ENCODE measurements around the gene EEPD1. TPM values are rescaled to one million over a fixed set of nuclear protein-coding genes. Genes with fewer than 3 reads are reported as not detected.

EEPD1 gene
- total RNA-seq, 1 experiment from 2014 or later, result 7.8 TPM

GRCh38 chr7:36263095-36263484 is 110.0 kb downstream of the EEPD1 start:
- Mint-ChIP-seq H3K36me3 (peaks cover under 1% of the 10 kb centered on the region; the same call in 1 of the 2 replicates), H3K27ac (no peak overlapping the region), H3K4me3 (no peak overlapping the region), H3K27me3 (ENCODE audit: low read depth) (no peaks in the 10 kb centered on the region), H3K4me1 (peaks cover 44% of the 10 kb centered on the region), H3K9me3 (peaks cover 5% of the 10 kb centered on the region)
- POLR2A ChIA-PET, result no interaction called here
- DNase-seq (ENCODE audit: low spot score) (no peak), ATAC-seq (no peak)
- CTCF ChIA-PET, result interaction anchor here (1.2 kb wide), 1 partner anchor 22 kb away, joined by 3 read pairs; no protein-coding TSS in a partner anchor
- TF ChIP-seq CBFB (CRISPR knock-in tag; IDR thresholded peaks at IDR 0.05; ENCODE audit: low read depth) (no peak), ESRRA (CRISPR knock-in tag; IDR thresholded peaks at IDR 0.05; ENCODE audit: borderline replicate concordance) (no peak), FOXJ3 (CRISPR knock-in tag; IDR thresholded peaks at IDR 0.05; ENCODE audit: borderline replicate concordance) (no peak), MXD4 (CRISPR knock-in tag; IDR thresholded peaks at IDR 0.05; ENCODE audit: borderline replicate concordance) (no peak), FOXK1 (CRISPR knock-in tag; IDR thresholded peaks at IDR 0.05) (no peak), GABPB1 (CRISPR knock-in tag; IDR thresholded peaks at IDR 0.05) (no peak), CTCF (IDR thresholded peaks at IDR 0.05) (no peak), ZBTB43 (CRISPR knock-in tag; IDR thresholded peaks at IDR 0.05) (no peak)

- ATAC-seq, result no peak
- CTCF ChIA-PET, result interaction anchor here (1.2 kb wide), 1 partner anchor 20 kb away, joined by 3 read pairs; no protein-coding TSS in a partner anchor
- TF ChIP-seq GTF2I (CRISPR knock-in tag; conservative IDR thresholded peaks at IDR 0.05) (no peak), CREM (CRISPR knock-in tag; IDR thresholded peaks at IDR 0.05) (no peak), HMGXB4 (CRISPR knock-in tag; IDR thresholded peaks at IDR 0.05) (no peak), ELF4 (CRISPR knock-in tag; IDR thresholded peaks at IDR 0.05; ENCODE audit: low read depth) (no peak), KAT7 (CRISPR knock-in tag; IDR thresholded peaks at IDR 0.05; ENCODE audit: borderline replicate concordance) (no peak), RORB (CRISPR knock-in tag; IDR thresholded peaks at IDR 0.05) (no peak), E2F4 (CRISPR knock-in tag; IDR thresholded peaks at IDR 0.05; ENCODE audit: borderline replicate concordance, low read depth) (no peak), ATF1 (CRISPR knock-in tag; IDR thresholded peaks at IDR 0.05) (no peak), FOXP1 (CRISPR knock-in tag; IDR thresholded peaks at IDR 0.05; ENCODE audit: borderline replicate concordance) (no peak), NFE2L1 (CRISPR knock-in tag; IDR thresholded peaks at IDR 0.05) (no peak), TP53 (CRISPR knock-in tag; IDR thresholded peaks at IDR 0.05) (no peak), ZNF281 (CRISPR knock-in tag; IDR thresholded peaks at IDR 0.05) (no peak), ZNF232 (CRISPR knock-in tag; IDR thresholded peaks at IDR 0.05) (no peak), ZNF425 (CRISPR knock-in tag; conservative IDR thresholded peaks at IDR 0.05) (no peak), SOX15 (CRISPR knock-in tag; IDR thresholded peaks at IDR 0.05) (no peak)
Measured at GRCh38 chr7:36264123-36264801, 111.2 kb downstream of the EEPD1 start.

More at GRCh38 chr7:36264123-36264801, 111.2 kb downstream of the EEPD1 start:
- Mint-ChIP-seq H3K9me3 (peaks cover 5% of the 10 kb centered on the region), H3K27me3 (ENCODE audit: low read depth) (no peaks in the 10 kb centered on the region), H3K4me3 (no peak overlapping the region), H3K27ac (no peak overlapping the region), H3K4me1 (peaks cover 34% of the 10 kb centered on the region), H3K36me3 (no peaks in the 10 kb centered on the region)
- no peak for DNase-seq (ENCODE audit: low spot score)
- POLR2A ChIA-PET, result interaction anchor here (0.9 kb wide), 1 partner anchor 17 kb away, joined by 3 read pairs; no protein-coding TSS in a partner anchor
